SKM-1 treated with dmso at 0.1 percent for 144 hours (cell line): ENCODE data around the gene ATF7.
"Not testable (repeated sequence)": the region's sequence is repeated elsewhere in the genome, so short reads cannot be mapped to it uniquely, and the experiment has no call there.

Source experiments
- DNase-seq: peaks from one replicate; lab custom pipeline; 2025; ENCODE audit not compliant: unreplicated experiment; lab: John Stamatoyannopoulos, UW

The ATF7 gene

GRCh38 chr12:53625946-53626701 lies at the start of gene ATF7:
Gene ATF7, minus strand, starts transcription at chr12:53626382. Its CDS starts 25,382 bp downstream, at chr12:53601000.
- peak; percentile 81 for DNase-seq

DNA sequence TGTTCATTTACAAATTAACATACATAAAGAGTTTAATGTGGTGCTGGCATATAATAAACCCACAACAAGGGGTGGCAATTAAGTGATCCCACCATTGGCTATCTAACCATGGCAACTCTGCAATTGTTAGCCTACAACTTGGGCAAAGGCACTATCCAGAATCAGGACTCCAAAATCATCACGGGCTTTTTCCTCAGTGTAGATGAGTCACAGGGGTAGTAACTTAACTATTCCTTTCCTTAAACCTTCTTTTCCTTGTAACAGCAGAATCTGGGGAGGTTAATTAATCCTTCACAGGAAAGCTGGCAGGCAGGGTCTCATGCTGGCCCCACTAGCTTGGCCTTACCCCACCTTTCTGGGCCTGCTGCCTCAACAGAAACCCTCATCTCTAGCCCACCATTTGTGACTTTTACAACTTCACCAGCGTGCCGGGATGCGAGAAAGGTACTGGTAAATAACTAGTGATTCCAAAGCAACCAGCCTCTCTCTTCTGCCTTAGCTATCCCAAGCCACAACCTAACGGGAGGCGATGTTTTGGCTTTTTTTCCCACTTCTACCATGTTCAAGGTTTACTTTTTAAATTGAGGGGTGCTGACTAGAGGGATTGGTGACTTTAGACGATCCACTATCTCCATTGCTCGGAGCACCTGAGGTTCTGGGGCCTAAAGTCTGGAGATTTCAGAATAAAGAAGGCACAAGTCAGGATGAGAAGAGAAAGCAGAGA lies 49.0 kb upstream of the ATF7 start:
- no peak for DNase-seq

GRCh38 chr12:53670971-53671370 lies 44.8 kb upstream of the ATF7 start:
- DNase-seq: no peak

GRCh38 chr12:53670308-53670707 lies 44.1 kb upstream of the ATF7 start:
- DNase-seq: no peak

DNA sequence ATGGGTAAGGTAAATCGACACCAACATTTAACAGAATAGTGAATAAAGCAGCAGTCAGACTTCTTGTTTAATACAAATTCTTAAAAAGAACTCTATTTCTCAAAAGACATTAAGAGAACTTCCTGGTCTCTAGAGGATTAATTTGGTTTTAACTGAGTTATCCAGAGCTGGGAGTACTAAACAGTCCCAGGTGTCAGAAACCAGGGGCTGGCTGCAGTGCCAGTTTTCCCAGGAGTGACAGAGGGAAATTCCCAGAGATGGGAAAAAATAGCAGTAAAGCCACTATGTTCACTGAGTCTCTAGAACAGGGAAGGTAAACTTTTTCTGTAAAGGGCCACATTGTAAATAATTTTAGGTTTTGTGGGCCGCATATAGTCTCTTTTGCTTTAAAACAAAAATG lies 40.9 kb upstream of the ATF7 start:
- no peak for DNase-seq

- no peak for DNase-seq
These were observed 38.8 kb upstream of the ATF7 start for GRCh38 chr12:53664936-53665335.

GRCh38 chr12:53664191-53664590 lies 38.0 kb upstream of the ATF7 start:
- no peak for DNase-seq

- no peak for DNase-seq
These were observed 33.9 kb upstream of the ATF7 start for GRCh38 chr12:53660041-53660440.

DNA sequence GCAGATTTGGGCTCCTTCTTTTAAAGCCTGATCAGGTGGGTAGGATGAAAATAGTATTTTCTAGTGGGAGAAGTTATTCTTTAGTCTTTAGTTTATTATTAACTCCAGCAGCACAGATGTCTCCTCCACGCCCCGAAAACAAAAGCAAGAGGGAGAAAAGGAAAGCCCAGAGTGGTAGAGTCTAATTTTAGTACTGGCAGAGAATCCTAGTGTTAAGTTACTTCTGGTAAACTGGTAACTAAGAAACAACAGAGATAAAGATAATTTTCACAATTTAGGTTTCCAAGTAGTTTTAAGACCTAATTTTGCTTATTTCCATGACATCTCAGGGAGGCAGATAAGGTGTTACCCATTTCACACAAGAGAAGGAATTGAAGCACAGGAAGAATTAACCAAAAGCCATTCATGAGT lies 33.4 kb upstream of the ATF7 start:
- no peak for DNase-seq

DNA sequence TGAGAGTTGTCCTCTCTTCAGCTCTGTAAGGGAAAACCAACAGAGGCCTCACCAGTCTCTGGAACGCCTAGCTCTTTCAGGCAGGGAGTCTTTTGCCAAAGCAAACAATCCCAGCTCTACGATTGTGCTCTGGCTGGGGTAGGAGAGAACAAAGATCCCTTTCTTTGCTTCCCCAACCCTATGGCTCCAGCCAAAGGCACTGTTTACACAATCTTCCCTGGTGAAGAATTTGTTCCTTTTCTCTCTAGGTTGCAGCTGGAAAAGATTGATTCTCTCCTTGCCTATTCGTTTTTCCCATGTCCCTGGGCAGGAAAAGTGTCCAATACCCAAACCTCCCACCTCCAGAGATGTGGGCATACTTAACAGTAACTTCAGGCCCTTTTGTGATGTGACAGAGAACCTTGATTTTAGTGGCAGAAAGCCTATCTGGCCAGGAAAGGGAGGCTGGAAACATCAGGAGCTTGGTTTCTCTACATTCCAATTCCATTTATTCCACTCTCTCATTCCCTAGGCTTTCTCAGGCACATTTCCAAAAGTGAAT lies 32.9 kb upstream of the ATF7 start:
- DNase-seq: no peak

DNA sequence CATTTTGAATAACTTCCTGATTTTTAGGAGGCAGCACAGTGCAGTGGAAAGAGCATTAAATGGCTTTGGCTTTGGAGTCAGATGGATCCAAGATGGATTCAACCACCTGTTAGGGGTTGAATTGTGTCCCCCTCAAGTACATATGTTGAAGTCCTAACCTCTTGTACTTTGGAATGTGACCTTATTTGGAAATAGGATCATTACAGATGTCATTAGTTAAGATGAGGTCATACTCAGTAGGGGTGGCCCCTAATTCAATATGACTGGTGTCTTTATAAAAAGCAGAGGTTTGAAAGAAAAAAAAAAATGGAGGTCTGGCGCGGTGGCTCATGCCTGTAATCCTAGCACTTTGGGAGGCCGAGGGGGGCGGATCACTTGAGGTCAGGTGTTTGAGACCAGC lies 30.9 kb upstream of the ATF7 start:
- no peak for DNase-seq

GRCh38 chr12:53653595-53653994 lies 27.4 kb upstream of the ATF7 start:
- DNase-seq: no peak

DNA sequence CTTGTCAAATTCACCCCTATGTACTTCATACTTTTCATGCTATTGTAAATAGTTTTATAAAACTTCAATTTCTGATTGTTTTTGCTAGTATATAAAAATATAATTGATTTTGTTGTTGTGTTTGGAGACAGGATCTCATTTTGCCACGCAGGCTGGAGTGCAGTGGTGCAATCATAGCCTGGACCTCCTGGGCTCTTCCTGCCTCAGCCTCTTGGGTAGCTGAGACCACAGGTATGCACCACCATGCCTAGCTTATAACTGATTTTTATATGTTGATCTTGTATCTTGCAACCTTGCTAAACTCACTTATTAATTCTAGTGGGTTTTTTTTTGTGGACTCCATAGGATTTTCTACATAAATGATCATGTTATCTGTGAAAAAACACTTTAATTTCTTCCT lies 26.2 kb upstream of the ATF7 start:
- DNase-seq: no peak

DNA sequence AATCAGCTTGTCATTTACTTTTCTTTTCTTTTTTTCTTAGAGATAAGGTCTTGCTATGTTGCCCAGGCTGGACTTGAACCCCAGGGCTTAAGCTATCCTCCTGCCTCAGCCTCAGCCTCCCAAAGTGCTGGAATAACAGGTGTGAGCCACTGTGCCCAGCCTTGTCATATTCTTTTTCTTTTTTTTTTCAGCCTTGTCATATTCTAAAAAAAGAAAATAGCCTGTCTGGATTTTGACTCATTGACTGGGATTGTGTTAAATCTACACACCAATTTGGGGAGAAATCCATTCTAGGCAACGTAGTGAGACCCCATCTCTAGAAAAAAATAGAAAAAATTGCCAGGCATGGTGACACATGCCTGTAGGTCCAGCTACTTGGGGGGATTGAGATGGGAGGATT lies 25.6 kb upstream of the ATF7 start:
- no peak for DNase-seq

DNA sequence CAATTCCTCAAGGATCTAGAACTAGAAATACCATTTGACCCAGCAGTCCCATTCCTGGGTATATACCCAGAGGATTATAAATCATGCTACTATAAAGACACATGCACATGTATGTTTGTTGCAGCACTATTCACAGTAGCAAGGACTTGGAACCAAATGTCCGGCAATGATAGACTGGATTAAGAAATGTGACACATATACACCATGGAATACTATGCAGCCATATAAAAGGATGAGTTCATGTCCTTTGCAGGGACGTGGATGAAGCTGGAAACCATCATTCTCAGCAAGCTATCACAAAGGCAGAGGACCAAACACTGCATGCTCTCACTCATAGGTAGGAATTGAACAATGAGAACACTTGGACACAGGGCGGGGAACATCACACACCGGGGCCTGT lies 20.1 kb upstream of the ATF7 start:
- not testable (repeated sequence) for DNase-seq

DNA sequence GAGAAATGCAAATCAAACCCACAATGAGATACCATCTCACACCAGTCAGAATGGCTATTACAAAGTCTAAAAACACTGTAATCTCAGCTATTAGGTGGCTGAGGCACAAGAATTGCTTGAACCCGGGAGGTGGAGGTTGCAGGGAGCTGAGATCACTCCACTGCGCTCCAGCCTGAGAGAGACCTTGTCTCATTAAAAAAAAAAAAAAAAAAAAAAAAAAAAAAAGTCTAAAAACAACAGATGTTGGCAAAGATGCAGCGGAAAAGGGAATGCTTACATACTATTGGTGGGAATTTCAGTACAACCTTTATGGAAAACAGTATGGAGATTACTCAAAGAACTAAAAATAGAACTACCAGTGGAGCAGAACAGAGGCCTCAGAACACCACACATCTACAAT lies 19.0 kb upstream of the ATF7 start:
- DNase-seq: no peak

- no peak for DNase-seq
These were observed 18.0 kb upstream of the ATF7 start for GRCh38 chr12:53644133-53644532.

DNA sequence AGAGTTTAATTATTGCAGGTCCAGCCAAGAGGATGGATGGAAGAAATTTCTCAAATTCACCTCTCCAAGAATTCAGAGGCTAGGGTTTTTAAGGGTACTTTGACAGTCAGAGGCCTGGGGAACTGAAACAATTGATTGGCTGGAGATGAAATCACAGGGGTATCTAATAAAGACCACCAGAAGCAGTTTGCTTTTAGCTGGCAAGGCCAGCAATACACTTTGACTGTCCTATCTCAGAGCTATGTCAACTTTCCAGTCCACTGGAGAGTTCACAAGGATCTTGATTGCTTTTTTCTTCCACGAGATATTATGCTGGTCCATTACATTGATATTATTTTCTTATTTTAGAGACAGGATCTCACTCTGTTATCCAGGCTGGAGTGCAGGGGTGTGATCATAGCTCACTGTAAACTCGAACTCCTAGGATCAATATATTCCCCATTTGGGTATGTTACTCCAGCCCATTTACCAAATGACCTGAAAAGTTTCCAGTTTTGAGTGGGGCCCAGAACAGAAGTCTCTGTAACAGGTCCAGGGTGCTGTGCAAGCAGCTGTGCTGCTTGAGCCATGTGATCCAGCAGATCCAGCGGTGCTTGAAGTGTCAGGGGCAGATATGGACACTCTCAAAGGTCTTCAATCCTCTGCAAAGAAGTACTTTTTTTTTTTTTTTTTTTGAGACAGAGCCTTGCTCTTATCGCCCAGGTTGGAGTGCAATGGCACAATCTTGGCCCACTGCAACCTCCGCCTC lies 17.2 kb upstream of the ATF7 start:
- no peak for DNase-seq

- DNase-seq: no peak
These were observed 11.9 kb upstream of the ATF7 start for GRCh38 chr12:53638057-53638456.

- DNase-seq: no peak
These were observed 10.5 kb upstream of the ATF7 start for GRCh38 chr12:53636641-53637040.

DNA sequence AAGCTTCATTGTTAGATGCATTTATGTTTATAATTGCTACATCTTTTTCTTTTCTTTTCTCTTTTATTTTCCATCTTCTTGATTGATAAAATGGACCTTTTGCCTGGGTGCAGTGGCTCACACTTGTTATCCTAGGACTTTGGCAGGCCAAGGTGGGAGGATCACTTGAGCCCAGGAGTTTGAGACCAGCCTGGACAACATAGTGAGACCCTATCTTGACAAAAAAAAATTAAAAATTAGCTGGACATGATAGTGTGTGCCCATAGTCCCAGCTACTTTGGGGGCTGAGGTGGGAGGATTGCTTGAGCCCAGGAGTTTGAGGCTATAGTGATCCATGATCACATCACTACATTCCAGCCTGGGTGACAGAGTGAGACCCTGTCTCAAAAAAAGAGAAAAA lies 9.5 kb upstream of the ATF7 start:
- not testable (repeated sequence) for DNase-seq

GRCh38 chr12:53631721-53632120 lies 5.5 kb upstream of the ATF7 start:
- DNase-seq: no peak
